GM21423 (cell line): ENCODE data around the gene ERCC1.

Source experiments
- ATAC-seq: cut with Tn5 transposase; IDR thresholded peaks from one replicate; pipeline ENCODE4 v1.9.1; 2021; ENCODE audit warnings: mild to moderate bottlenecking, moderate library complexity; ENCODE audit not compliant: unreplicated experiment

The ERCC1 gene

GRCh38 chr19:45370410-45371204 lies 53.1 kb downstream of the ERCC1 start, which contains the start of gene ERCC2:
ERCC2 (minus strand) TSS chr19:45370573; CDS start chr19:45370540, 33 bp downstream.
- ATAC-seq, result peak; percentile 94

- ATAC-seq, result no peak
Measured at GRCh38 chr19:45368737-45369340, 54.9 kb downstream of the ERCC1 start.

GRCh38 chr19:45368127-45368526 lies 55.6 kb downstream of the ERCC1 start:
- ATAC-seq, result no peak

- ATAC-seq, result no peak
Measured at GRCh38 chr19:45364696-45365095, 59.0 kb downstream of the ERCC1 start.

GRCh38 chr19:45363861-45364459 lies 59.8 kb downstream of the ERCC1 start:
- ATAC-seq, result no peak

GRCh38 chr19:45362291-45362690 lies 61.4 kb downstream of the ERCC1 start:
- no peak for ATAC-seq

GRCh38 chr19:45361608-45362007 lies 62.1 kb downstream of the ERCC1 start:
- no peak for ATAC-seq

GRCh38 chr19:45358213-45358792 lies 65.4 kb downstream of the ERCC1 start:
- ATAC-seq, result no peak

- ATAC-seq, result no peak
Measured at GRCh38 chr19:45357445-45357783, 66.3 kb downstream of the ERCC1 start.
